ENCODE measurements around the gene RNF212B.

Gene RNF212B

DNA sequence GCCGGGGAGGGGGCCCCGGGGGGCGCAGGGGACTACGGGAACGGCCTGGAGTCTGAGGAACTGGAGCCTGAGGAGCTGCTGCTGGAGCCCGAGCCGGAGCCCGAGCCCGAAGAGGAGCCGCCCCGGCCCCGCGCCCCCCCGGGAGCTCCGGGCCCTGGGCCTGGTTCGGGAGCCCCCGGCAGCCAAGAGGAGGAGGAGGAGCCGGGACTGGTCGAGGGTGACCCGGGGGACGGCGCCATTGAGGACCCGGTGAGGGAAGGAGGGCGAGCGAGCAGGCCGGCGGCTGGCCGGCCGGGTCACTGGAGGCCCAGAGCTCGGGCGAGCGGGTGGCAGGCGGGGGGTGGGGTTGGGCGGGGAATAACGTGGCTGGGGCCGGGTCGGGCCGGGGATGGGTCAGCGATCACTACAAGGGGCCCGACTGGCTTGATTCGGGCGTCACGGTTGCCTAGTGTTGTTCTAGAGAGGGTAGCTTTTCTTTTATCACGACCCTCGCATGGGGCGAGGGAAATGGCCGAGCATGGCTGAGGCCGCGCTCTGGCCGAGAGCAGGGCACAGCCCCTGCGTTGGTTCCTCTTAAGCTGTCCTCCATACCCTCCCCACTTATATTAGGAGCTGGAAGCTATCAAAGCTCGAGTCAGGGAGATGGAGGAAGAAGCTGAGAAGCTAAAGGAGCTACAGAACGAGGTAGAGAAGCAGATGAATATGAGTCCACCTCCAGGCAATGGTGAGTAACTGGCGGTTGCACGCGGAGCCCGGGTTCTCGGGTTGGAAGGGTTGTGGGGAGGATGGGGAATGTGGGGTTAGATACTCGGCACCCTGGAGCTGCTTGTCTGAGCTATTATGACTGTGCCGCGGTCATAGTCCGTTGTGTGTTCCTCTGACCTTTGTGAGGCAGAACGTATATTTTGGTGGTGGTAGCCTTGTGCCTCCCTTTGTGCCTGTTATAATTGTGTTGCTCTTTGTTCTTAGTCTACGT, 84.1 kb downstream of the RNF212B start:
- FAIRE-seq, result no peak

Measured in A204.1 (cell line).